Astrocyte of the hippocampus (primary cell): ENCODE data around the gene PLA2G5.

Experiments
- DNase-seq: peaks from one replicate; pipeline ENCODE4 v3.0.0; 2011; ENCODE audit warnings: low read depth, low spot score

PLA2G5 gene

DNA sequence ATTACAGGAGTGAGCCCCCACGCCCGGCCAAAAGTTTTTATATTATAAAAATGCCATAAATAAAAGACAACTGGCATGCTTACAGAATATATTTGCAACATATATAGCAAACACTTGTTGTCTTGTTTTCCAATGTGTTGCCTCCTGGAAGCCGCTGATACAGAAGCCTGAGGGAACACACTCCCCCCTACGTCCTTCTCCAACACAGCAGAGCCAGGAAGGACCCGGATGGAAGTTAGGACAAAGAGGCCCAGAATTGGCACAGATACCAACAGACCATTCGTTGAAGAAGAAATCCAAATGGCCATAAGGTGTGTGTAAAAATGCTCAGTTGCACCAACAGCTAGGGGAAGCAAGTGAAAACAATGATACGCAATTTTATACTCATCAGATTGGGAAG lies 1.3 kb upstream of the PLA2G5 start:
- DNase-seq = no peak

DNA sequence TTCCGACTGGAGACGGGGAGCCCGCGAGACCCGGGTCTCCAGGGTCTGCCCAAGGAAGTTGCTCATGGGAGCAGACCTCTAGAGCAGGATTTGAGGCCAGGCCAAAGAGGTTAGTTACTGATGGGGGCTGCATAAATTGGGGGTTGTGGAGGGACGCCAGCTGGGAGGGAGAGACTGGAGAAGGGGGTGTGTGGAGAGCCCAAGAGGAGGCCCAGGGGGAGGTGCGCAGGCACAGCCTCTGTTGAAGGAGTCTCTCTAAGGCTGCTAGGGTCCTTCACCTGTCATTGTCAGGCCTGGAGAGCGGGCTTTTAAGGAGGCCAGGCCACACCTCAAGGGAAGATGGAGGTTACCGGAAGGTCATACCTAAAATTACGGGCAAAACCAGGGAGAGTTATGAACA lies 363 bp downstream of the PLA2G5 start:
- DNase-seq = no peak

DNA sequence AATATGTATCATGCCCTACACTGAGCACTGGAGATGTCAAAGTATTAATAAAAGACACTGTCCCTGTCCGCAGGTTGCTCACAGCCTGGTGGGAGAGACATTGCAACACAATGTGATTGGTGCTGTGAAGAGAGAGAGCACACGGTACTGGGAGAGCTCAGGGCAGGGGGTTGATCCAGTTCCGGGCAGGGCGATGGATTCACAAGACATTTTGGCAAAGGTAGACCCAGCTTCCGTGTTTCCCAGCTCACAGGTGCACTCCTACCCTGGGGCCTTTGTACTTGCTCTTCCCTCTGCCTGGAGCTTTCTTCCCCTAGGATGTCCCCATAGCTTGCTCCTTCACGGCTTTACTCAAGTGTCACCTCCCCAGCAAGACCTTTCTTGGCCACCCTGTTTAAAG lies 1.4 kb downstream of the PLA2G5 start:
- no peak for DNase-seq

DNA sequence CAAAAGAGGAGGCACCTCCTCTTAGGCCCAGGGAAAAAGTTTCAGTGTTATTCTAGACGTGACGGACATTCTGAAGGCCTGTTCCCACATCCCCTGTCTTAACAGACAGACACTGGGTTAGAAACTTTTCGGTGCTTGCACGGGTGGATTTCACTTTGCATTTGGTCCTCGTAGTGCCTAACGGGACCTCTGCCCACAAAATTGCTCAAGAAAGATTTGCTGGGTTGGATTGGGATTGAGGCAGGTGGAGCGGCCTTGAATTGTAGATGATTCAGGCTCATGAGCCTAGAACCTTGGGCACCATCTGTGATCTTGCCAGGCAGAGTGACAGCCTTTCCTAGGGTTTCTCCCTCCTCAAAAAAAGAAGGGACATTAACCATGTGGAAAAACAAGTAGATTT lies 2.8 kb downstream of the PLA2G5 start:
- no peak for DNase-seq

DNA sequence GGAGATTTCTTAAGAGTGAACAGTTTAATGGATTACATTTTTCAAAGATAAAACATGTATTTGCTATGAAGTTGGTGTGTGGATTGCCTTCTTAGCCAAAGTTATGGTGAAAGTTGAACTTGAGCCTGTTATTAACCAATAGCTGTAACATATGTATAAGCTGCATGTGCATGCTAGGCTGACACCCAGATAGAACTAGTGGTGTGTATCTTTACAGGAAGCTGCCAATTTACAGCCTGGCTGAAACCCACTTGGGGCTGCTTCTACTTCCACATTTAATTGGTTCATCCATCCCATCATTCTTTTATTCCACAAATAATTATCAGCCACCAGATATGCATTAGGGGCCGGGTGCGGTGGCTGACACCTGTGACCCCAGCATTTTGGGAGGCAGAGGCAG lies 3.3 kb downstream of the PLA2G5 start:
- DNase-seq = no peak

DNA sequence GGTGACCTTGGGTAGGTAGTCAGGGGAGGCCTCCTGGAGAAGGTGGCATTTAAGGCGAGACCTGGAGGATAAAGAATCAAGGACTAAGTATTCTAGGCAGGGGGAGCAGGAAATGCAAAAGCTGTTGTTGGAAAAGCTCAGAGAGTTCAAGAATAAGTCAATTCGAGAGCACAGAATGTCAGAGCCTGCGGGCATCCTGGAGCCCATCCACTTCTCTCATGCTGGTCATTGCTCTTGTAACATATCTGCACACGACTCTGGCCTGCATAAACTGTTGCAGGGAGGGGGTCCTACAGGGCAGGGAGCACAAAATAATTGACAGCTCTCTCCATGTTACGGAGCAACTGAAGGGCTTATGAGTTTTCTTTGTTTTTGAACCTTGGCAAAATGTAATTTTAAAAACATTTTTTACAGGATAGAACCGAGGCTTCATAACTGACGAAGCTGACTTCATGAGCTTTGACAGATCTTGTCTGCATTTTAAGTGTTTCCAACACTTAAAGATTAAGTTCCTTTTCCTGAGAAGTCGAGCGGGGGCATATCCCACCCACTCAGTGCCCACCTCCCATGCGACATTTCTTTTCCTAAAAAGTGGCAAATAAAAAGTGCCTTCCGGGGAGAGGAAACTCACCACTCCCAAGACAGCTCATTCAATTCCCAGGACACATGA lies 4.2 kb downstream of the PLA2G5 start:
- DNase-seq = no peak

DNA sequence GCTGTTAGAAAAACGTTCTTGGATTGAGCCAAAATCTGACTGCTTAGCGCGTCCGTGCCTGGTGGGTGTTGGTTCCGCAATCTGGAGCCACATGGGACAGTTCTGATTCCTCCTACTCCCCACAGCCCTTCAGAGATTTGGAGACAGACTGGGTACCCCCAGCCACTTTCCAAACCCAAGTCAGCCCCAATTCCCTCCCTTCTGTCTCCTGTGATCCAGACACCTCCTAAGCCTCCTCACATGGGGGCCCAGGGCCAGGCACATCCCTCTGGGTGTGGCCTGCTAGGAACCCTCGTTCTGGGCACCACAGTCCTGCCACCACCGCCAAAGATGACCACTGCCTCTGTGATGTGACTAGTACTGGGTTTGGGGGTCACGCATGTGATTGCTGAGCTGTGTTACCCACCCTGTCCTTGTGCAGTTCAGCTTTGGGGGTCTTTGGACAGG lies 4.8 kb downstream of the PLA2G5 start:
- no peak for DNase-seq

DNA sequence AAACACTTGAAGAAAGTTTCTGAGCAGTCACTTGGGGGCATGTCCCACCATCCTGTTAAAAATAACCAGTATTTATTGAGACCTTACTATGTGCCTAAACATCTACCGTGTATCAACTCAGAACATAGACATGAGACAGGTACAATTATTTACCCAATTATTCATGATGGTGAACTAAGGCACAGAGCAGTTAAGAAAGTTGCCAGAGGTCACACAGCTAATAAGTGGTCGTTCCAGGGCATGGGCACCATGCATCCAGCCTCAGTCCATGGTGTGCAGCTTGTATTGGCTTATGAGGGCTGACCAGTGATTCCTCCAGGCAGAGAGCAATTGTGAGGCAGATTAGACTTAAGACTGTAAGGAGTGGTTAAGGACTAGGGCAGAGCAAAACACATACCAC lies 5.4 kb downstream of the PLA2G5 start:
- no peak for DNase-seq

DNA sequence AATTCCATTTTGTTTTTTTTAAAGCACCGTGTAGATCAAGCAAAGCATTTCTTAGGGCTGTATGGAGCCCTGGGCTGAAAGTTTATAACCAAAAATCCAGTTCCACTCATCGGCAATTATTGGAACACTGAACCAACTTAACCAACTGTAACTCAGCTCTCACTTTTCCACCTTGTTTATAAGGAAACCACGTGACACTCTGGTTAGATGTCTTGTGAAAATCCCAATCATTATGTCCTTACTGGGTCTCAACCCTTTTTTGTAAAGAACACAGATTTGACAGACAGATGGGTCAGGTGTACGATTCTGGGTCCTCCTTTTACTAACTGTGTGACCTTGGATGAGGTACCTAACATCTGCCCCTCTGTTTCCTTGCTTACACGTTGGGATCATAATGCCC lies 6.2 kb downstream of the PLA2G5 start:
- DNase-seq = no peak

DNA sequence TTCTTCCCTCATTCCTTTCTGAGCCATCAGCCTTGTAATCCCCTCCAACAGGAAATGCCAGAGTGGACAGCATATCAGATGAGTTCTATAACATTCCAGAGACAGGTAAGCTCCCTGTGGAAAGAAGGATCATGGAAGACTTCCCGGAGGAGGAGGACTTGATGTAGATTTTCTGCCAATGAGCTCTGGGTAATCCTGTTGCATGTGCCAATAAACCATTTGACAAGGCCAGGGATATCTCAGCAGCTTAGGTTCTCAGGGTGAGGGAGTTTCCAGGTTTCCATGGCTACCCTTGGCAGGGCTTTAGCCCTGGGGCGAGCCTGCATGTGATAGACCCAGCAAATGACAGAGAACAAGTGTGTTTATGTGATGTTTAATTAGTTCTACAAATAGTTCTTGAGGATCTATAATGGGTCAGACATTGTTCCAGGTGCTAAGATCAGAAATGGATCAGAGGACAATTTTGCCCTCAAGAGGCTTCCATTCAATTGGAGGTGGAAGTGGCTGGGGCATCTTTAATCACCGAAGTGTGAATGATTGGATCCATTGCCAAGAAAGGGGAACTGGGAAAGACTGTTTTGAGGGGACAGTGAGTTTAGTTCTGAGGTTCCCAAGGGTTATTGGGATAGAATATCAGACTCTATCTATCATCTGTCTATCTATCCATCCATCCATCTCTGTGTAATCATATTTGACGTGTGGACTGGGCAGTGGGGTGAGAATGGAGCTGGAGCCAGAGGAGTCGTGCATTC lies 6.9 kb downstream of the PLA2G5 start:
- DNase-seq = no peak

DNA sequence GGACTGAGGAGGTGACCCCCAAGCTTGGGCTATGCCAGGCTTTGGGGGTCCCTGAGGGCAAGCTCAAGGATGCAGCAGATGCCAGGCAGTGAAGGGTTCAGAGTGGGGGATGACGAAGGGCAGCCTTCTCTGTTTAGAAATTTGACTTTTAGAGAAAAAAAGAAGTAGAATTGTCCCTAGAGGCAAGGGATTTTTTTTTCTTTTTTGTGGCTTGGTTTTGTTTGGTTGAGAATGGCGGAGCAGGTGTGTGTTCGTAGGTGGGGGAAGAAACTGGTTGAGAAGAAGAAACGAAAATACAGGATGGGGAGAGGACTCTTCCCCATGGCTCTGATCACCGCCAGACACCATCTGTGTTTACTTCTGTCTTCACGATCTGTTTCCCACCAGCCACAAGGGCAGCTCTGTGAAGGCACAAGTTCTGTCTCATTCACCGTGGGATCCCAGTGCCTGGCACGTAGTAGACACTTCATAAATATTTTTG lies 8.2 kb downstream of the PLA2G5 start:
- no peak for DNase-seq

DNA sequence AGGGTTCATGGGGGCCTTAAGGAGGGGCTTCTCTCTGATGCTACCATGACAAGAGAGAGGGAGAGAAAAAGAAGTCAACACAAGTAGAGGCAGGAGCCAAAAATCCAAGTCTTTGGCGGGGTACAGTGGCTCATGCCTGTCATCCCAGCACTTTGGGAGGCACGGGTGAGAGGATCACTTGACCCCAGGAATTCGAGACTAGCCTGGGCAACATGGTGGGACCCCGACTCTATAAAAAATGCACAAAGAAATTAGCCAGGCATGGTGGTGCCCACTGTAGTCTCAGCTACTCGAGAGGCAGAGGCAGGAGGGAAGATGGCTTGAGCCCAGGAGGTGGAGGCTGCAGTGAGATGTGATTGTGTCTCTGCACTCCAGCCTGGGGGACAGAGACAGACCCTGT lies 8.7 kb downstream of the PLA2G5 start:
- DNase-seq = no peak

DNA sequence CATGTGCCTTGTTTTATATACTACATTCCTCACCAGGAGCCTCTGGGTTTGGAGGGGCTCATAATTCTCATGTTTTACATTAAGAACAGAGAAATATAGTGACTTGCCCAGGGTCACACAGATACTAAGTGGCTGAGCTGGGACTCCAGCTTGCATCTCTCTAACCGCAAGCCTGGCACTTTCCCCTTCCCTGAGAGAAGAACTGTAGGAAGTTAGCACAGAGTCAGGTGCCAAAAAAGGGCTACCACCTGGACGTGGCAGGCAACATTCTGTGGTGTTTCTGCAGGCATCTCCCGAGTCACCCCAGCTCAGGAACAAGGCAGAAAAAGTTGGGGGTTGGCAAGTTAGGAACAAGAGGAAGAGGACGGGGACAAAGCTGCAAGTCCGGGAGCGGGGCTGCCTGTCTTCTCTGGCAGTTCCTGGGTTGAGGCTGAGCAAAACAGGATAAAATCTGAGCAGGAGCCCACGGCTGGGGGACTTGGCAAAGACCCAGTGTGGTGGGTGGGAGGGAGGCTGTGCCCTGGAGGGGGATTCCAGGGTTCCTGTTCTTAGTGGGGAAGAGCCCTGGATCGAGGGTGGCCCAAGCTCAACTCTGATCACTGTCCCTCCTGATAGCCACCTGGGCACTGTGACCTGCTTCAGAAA lies 9.8 kb downstream of the PLA2G5 start:
- no peak for DNase-seq

DNA sequence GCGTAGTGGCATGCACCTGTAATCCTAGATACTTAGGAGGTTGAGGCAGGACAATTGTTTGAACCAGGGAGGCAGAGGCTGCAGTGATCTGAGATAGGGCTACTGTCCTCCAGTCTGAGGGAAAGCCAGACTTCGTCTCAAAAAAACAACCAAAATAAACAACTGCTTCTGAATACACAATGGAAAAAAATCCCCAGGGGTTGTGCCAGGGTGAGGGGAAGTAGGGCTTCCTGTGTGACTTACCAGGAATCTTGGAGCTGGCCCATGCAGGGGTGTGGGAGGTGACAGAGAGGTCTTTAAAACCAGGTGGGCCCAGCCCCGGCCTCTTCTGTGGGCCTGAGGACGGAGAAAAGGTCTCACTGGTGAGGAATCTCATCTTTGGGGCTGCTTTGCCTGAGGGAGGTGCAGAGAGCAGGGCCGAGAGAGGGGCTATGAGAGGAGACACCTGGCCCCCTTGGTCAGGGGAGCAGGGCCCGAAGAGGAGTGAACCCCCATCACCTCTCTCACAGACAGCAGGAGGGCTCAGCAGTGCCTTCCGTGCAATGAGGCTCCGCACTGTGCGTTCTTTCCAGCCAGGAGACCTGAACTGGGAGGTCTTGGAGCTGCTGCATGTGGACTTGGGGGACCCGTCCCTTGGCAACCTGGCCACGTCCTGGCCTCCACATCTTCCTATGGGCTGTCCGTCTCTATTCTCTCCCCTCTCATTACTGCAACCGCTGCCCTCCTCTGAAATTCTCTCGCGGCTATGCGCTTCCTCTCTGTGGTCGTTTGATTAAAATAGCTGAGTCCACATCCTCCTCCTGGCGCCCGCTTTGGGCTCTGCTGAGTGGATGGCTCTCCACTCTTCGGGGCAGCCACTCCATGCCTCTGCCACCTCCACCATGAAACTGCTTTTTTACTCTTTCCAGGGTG lies 10.7 kb downstream of the PLA2G5 start:
- DNase-seq = no peak

DNA sequence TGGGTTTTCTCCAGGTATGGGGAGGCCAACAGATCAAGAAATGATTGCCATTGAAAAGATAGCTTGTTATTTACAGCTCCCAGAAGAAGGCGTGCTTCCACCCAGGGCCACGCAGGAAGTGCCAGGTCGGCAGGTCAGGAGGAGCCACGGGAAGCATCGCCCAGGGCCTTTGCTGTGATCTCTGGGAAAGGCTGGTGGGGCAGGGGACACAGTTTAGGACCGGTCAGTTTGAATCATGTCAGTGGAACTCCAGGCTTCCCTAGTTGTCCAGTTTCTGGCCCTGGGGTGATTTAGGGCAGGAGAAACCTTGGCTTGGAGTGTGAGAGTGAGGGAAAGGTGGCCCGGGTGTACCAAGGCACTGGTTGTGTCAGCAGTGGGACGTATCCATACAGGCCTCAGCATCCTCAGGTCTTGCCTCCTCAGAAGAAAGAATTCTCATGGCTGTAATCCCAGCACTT lies 11.4 kb downstream of the PLA2G5 start:
- DNase-seq = no peak

DNA sequence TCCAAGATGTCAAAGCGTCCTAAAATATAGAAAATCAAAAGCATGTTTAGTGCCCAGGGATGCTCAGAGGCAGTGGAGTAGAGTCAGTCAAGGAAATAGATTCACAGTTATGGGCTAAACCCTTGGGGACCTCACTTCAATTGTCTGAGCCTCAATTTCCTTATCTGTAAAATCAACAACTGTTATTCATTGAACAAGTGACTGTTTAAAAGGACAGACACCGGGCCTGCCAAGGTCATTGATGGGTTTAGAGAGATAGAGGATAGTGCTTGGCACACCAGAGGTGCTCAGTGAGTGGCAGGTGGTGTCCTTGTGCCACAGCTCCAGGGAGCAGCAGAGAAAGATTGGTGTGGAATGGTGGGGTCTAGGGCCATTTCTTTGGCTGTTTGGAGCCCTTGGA lies 12.8 kb downstream of the PLA2G5 start:
- no peak for DNase-seq

DNA sequence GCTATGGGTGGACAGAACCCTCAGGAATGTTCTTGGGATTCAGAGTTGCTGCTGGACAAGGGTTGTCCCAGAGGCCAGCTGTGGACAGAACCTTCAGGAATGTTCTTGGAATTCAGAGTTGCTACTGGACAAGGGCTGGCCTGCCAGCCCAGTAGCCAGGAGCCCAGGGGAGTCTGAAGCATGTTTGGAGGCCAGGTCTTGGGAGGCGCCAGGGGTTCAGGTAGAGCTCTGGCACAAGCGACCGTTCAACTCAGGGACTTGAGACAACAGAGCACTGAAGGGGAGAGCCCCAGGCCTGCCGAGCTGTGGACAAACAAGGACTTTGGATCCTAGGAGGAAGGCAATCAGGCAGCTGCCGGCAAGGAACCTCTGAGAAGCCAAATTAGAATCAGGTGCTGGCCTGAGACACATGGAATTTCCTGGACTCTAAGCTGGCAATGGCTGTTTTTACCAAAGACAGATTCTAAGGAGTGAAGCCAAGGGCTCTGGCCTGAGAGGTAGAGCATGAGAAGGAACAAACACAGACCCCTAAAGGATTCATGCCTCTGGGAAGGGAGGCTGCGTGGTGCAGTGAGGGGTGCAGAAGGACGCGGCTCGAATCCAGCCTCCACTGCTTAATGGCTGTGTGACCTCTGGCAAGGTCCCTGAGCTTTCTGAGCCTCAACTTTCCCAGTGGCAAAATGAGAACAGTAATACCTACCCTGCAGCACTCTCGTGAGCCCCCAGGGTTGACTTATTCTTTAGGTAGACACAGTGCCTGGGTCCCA lies 13.4 kb downstream of the PLA2G5 start:
- DNase-seq = no peak

DNA sequence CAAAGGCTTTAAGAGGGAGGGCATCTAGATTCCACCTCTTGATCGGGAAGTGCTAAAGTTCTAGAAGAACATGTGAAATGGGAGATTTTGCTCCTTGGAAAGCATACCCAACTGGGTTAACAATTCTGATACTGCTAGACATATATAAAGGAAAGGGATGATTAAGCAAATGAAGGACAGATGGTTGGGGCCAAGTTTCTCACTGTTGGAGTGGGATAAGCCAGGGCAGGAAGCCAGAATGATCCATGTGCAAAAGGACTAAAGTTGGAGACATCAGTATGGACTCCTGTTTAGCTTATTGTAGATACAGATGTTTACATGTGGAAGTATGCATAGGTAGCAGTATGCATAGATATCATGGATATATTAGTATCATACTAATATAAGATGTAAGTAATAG lies 16.8 kb downstream of the PLA2G5 start:
- DNase-seq = no peak

DNA sequence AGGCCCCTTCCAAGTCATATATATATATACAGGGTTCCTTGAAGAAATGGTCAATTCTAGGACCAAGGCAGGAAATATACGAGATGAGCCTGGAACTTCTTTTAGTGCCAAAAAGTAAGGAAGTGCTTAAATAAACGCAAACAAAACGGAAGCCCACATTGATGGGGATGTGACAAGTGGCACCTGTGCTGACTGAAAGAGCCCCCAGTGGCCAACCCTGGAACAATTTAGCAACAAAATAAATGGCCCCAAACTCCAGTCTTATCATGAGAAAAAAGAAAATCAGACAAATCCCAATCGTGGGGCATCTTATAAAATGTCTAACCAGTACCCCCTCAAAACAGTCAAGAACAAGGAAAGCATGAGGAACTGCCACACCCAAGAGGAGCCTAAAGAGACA lies 17.7 kb downstream of the PLA2G5 start:
- DNase-seq = no peak

DNA sequence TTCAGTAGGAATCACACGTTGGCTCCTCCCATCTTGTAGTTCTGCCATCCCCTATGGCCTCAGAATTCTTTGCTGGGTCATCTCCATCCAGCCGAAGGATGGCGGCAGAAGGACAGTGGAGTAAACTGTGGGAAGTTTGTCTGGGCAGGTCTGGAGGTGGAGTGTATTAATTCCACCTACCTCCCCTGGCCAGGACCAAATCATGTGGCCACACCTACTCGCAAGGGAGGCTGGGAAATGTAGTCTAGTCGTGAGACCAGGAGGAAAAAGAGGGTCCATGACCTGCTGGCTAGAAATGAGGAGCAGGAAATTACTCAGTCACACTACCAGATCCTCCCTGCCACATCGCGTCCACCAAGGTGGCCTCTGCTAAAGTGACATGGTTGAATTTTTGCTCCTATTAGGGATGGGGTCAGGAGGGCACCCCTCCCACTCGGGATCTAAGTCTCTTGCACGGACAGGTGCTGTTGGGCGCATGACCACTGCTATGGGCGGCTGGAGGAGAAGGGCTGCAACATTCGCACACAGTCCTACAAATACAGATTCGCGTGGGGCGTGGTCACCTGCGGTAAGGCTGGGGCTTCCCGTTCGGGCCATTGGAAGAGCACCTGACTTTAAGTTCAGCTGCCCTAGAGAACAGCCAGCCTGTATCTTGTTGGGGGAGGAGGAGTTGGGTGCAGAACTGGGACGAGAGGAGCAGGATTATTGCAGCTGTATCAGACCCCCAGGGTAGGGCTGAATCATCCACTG lies 19.5 kb downstream of the PLA2G5 start:
- no peak for DNase-seq
